Stimulated activated naive CD4-positive, alpha-beta T cell (primary cell): ENCODE results near the gene UBTD2.
"Not testable (repeated sequence)": the region's sequence is repeated elsewhere in the genome, so short reads cannot be mapped to it uniquely, and the experiment has no call there.

Experiments used
- DNase-seq, 6 experiments: peaks; one replicate each; lab custom pipeline; 2025; lab: John Stamatoyannopoulos, UW

The UBTD2 gene

GRCh38 chr5:172293054-172293744 is 9.6 kb upstream of the UBTD2 start:
- DNase-seq: peak; percentile 21 to 72 (median 40)

- not testable (repeated sequence) for DNase-seq
These were observed 8.3 kb upstream of the UBTD2 start for GRCh38 chr5:172291837-172292236.

GRCh38 chr5:172288465-172288864 is 4.9 kb upstream of the UBTD2 start:
- DNase-seq: no peak

GRCh38 chr5:172287140-172287539 is 3.6 kb upstream of the UBTD2 start:
- DNase-seq: not testable (repeated sequence)

- no peak for DNase-seq
These were observed 1.9 kb upstream of the UBTD2 start for GRCh38 chr5:172285226-172286143.

GRCh38 chr5:172284611-172284980 is 1.0 kb upstream of the UBTD2 start:
- DNase-seq: no peak

- DNase-seq: peak; percentile 53 to 73 (median 67)
These were observed 472 bp upstream of the UBTD2 start for GRCh38 chr5:172283862-172284610.

- no peak for DNase-seq
These were observed 1.1 kb downstream of the UBTD2 start for GRCh38 chr5:172282272-172283019.

GRCh38 chr5:172281346-172281745 is 2.2 kb downstream of the UBTD2 start:
- DNase-seq: no peak

GRCh38 chr5:172280929-172281328 is 2.6 kb downstream of the UBTD2 start:
- no peak for DNase-seq

GRCh38 chr5:172280317-172280716 is 3.2 kb downstream of the UBTD2 start:
- DNase-seq: no peak

- DNase-seq: no peak
These were observed 5.2 kb downstream of the UBTD2 start for GRCh38 chr5:172278356-172278755.

GRCh38 chr5:172276214-172276613 is 7.3 kb downstream of the UBTD2 start:
- DNase-seq: no peak

- DNase-seq: peak in 3 of 6 experiments; percentile 7 to 39 (median 9)
These were observed 8.4 kb downstream of the UBTD2 start for GRCh38 chr5:172274951-172275753.

GRCh38 chr5:172267943-172268342 is 15.6 kb downstream of the UBTD2 start:
- no peak for DNase-seq

GRCh38 chr5:172266676-172267092 is 16.9 kb downstream of the UBTD2 start:
- DNase-seq: no peak

- no peak for DNase-seq
These were observed 17.4 kb downstream of the UBTD2 start for GRCh38 chr5:172266071-172266675.

GRCh38 chr5:172264815-172265395 is 18.7 kb downstream of the UBTD2 start:
- no peak for DNase-seq

GRCh38 chr5:172255444-172255843 is 28.1 kb downstream of the UBTD2 start:
- DNase-seq: no peak

- no peak for DNase-seq
These were observed 31.1 kb downstream of the UBTD2 start for GRCh38 chr5:172252501-172252900.
